H1 (cell line): Measurements from ENCODE around the gene TRAP1. TPM values are rescaled to one million over a fixed set of nuclear protein-coding genes. Genes with fewer than 3 reads are reported as not detected.

Source experiments
- CTCF ChIA-PET: fragments of 300-600 bp; sonication (Branson Sonifier 250); formaldehyde crosslinking; loops from one replicate; lab custom pipeline; 2021; ENCODE audit not compliant: partially characterized antibody; lab: Charles Lee
- POLR2A ChIA-PET: fragments of 300-600 bp; sonication (Branson Sonifier 250); formaldehyde crosslinking; loops from one replicate; lab custom pipeline; 2021; ENCODE audit warnings: inconsistent platforms; ENCODE audit not compliant: partially characterized antibody; lab: Charles Lee
- DNase-seq, 2 experiments: peaks; one replicate each; pipeline versions ENCODE4 v3.0.0 to v3.0.0-alpha.2; 2010 to 2022; ENCODE audit warnings: low spot score in 2 of 2, low read depth in 1 of 2, mixed read lengths in 1 of 2
- FAIRE-seq: peaks from 2 replicates; lab custom pipeline; 2011; peaks lifted over from hg19 to GRCh38; lab: Jason Lieb, UNC
- H2AFZ ChIP-seq: 2 replicates; pipeline ENCODE4 v1.8.1; 2012; ENCODE audit warnings: low read length, inconsistent platforms
- H2AK5ac ChIP-seq: 2 replicates; pipeline ENCODE4 v1.6.1; 2013; ENCODE audit warnings: low read depth, low read length
- H2BK120ac ChIP-seq: replicated peaks from 2 replicates; pipeline ENCODE3; 2013; ENCODE audit warnings: low read depth, low read length, inconsistent platforms
- H2BK12ac ChIP-seq: 2 replicates; pipeline ENCODE4 v1.6.1; 2013; ENCODE audit warnings: low read depth, low read length
- H2BK15ac ChIP-seq: 2 replicates; pipeline ENCODE4 v1.6.1; 2013; ENCODE audit warnings: low read length
- H2BK20ac ChIP-seq: 2 replicates; pipeline ENCODE4 v1.6.1; 2013; ENCODE audit warnings: low read length
- H2BK5ac ChIP-seq: 2 replicates; pipeline ENCODE4 v1.6.1; 2013; ENCODE audit warnings: low read depth, low read length
- H3K14ac ChIP-seq: 2 replicates; pipeline ENCODE4 v1.6.1; 2013; ENCODE audit warnings: inconsistent platforms; ENCODE audit not compliant: insufficient read length
- H3K18ac ChIP-seq: 2 replicates; pipeline ENCODE4 v1.6.1; 2013; ENCODE audit warnings: low read length; ENCODE audit errors: extremely low read depth
- H3K23ac ChIP-seq: 2 replicates; pipeline ENCODE4 v1.6.1; 2013; ENCODE audit warnings: inconsistent platforms; ENCODE audit not compliant: insufficient read length
- H3K23me2 ChIP-seq: 2 replicates; pipeline ENCODE4 v1.6.1; 2013; ENCODE audit warnings: low read depth, low read length
- H3K27ac ChIP-seq: 2 replicates; pipeline ENCODE4 v1.6.1; 2011; ENCODE audit warnings: low read depth, low read length, inconsistent platforms
- H3K27me3 ChIP-seq, 4 experiments: replicated peaks in 1 of 4; 1 replicate in 1 of 4; 2 replicates in 3 of 4; pipeline versions ENCODE4 v1.6.1 to v1.8.1; 2011 to 2013; ENCODE audit warnings: low read length in 3 of 4, mild to moderate bottlenecking in 3 of 4, inconsistent platforms in 2 of 4, mixed read lengths in 2 of 4, moderate library complexity in 1 of 4; ENCODE audit not compliant: control insufficient read depth in 3 of 4, insufficient read depth in 3 of 4; ENCODE audit errors: extremely low read depth in 1 of 4
- H3K36me3 ChIP-seq, 4 experiments: 2 replicates each; pipeline versions ENCODE4 v1.6.1 to v1.8.1; 2011 to 2013; ENCODE audit warnings: mild to moderate bottlenecking in 4 of 4, low read length in 3 of 4, moderate library complexity in 2 of 4, control low read depth in 1 of 4, inconsistent platforms in 1 of 4; ENCODE audit not compliant: insufficient read depth in 4 of 4, control insufficient read depth in 2 of 4
- H3K4ac ChIP-seq: replicated peaks from 2 replicates; pipeline ENCODE3; 2013; ENCODE audit warnings: low read length, low read depth, mixed read lengths, inconsistent platforms; ENCODE audit not compliant: insufficient read length
- H3K4me1 ChIP-seq, 4 experiments: replicated peaks in 1 of 4; 1 replicate in 1 of 4; 2 replicates in 3 of 4; pipeline versions ENCODE4 v1.6.1 to v1.8.1; 2011 to 2013; ENCODE audit warnings: low read length in 3 of 4, inconsistent platforms in 2 of 4, mixed read lengths in 1 of 4; ENCODE audit not compliant: insufficient read depth in 4 of 4, control insufficient read depth in 3 of 4
- H3K4me2 ChIP-seq, 2 experiments: 2 replicates each; pipeline versions ENCODE4 v1.6.1 to v1.8.1; 2011 to 2013; ENCODE audit warnings: low read depth in 2 of 2, low read length in 2 of 2, control low read depth in 1 of 2, inconsistent platforms in 1 of 2, mild to moderate bottlenecking in 1 of 2; ENCODE audit not compliant: insufficient read depth in 1 of 2
- H3K4me3 ChIP-seq, 4 experiments: fragments of 200-600, 300-600 bp in 1 of 4; sonication (generic), shearing (Covaris generic), sonication (Bioruptor Twin) in 1 of 4; 2 replicates each; pipeline versions ENCODE4 v1.5.1 to v1.8.1; 2011 to 2016; ENCODE audit warnings: low read length in 4 of 4, low read depth in 3 of 4, control low read depth in 2 of 4, inconsistent platforms in 2 of 4, mild to moderate bottlenecking in 2 of 4, mixed read lengths in 1 of 4, moderate library complexity in 1 of 4; ENCODE audit not compliant: insufficient read depth in 2 of 4; ENCODE audit errors: extremely low read depth in 1 of 4
- H3K56ac ChIP-seq: replicated peaks from 2 replicates; pipeline ENCODE3; 2013; ENCODE audit warnings: low read depth, mild to moderate bottlenecking, mixed read lengths, low read length, inconsistent platforms; ENCODE audit not compliant: insufficient read length
- H3K79me1 ChIP-seq: 2 replicates; pipeline ENCODE4 v1.6.1; 2013; ENCODE audit warnings: low read depth, low read length, control low read depth
- H3K79me2 ChIP-seq, 2 experiments: 2 replicates each; pipeline versions ENCODE4 v1.6.1 to v1.8.1; 2012 to 2013; ENCODE audit warnings: low read length in 2 of 2, mild to moderate bottlenecking in 2 of 2, inconsistent platforms in 1 of 2; ENCODE audit not compliant: insufficient read depth in 2 of 2, control insufficient read depth in 1 of 2
- H3K9ac ChIP-seq, 4 experiments: replicated peaks in 1 of 4; 1 replicate in 1 of 4; 2 replicates in 3 of 4; pipeline versions ENCODE4 v1.6.1 to v1.8.1; 2011 to 2013; ENCODE audit warnings: low read depth in 3 of 4, low read length in 3 of 4, control low read depth in 2 of 4, mild to moderate bottlenecking in 2 of 4, moderate library complexity in 2 of 4, inconsistent platforms in 1 of 4; ENCODE audit errors: extremely low read depth in 1 of 4
- H3K9me3 ChIP-seq, 2 experiments: 2 replicates each; pipeline versions ENCODE4 v1.6.1 to v1.8.1; 2012 to 2013; ENCODE audit warnings: mild to moderate bottlenecking in 2 of 2, moderate library complexity in 2 of 2, control low read depth in 1 of 2, inconsistent platforms in 1 of 2, low read depth in 1 of 2, low read length in 1 of 2, mixed read lengths in 1 of 2; ENCODE audit not compliant: insufficient read depth in 2 of 2
- H4K20me1 ChIP-seq, 2 experiments: replicated peaks in 1 of 2; 2 replicates each; pipeline versions ENCODE3 to v1.8.1; 2011 to 2013; ENCODE audit warnings: inconsistent platforms in 2 of 2, low read length in 2 of 2, mild to moderate bottlenecking in 1 of 2; ENCODE audit not compliant: insufficient read depth in 2 of 2, control insufficient read depth in 1 of 2
- H4K5ac ChIP-seq: 2 replicates; pipeline ENCODE4 v1.6.1; 2013; ENCODE audit warnings: low read length, low read depth, mixed read lengths, inconsistent platforms; ENCODE audit not compliant: insufficient read length
- H4K8ac ChIP-seq: 2 replicates; pipeline ENCODE4 v1.8.0; 2013; ENCODE audit warnings: mild to moderate bottlenecking, moderate library complexity, low read length, inconsistent platforms; ENCODE audit not compliant: insufficient read depth; ENCODE audit errors: extremely low read depth
- H4K91ac ChIP-seq: replicated peaks from 2 replicates; pipeline ENCODE3; 2013; ENCODE audit warnings: low read length, mixed read lengths, inconsistent platforms; ENCODE audit not compliant: insufficient read length
- ASH2L ChIP-seq: fragments of 200-600, 300-600 bp; sonication (generic); IDR thresholded peaks from one replicate; pipeline ENCODE4 v1.7.1; 2017; ENCODE audit warnings: low read length
- BACH1 ChIP-seq: IDR thresholded peaks from 2 replicates; pipeline ENCODE4 v1.6.1; 2012; ENCODE audit warnings: low read length, improper control_type of control experiment
- BRCA1 ChIP-seq: IDR thresholded peaks from 2 replicates; pipeline ENCODE4 v1.6.1; 2012; ENCODE audit warnings: low read depth, low read length, improper control_type of control experiment
- CREB1 ChIP-seq: IDR thresholded peaks from 2 replicates; pipeline ENCODE4 v1.6.1; 2012; ENCODE audit warnings: inconsistent platforms
- EGR1 ChIP-seq: IDR thresholded peaks from 2 replicates; pipeline ENCODE4 v1.6.1; 2011; ENCODE audit warnings: low read depth, low read length, borderline replicate concordance
- HDAC6 ChIP-seq: IDR thresholded peaks from one replicate; pipeline ENCODE4 v1.7.1; 2012; ENCODE audit warnings: low read depth, mild to moderate bottlenecking, inconsistent platforms, low read length, moderate library complexity
- KDM1A ChIP-seq: fragments of 200-600, 300-600 bp; sonication (generic); IDR thresholded peaks from 2 replicates; pipeline ENCODE4 v1.7.1; 2016; ENCODE audit warnings: mild to moderate bottlenecking, low read length, borderline replicate concordance
- PHF8 ChIP-seq: fragments of 200-600 bp; sonication (generic); conservative IDR thresholded peaks from 2 replicates; pipeline ENCODE4 v1.7.1; 2012; ENCODE audit warnings: low read depth, mild to moderate bottlenecking, inconsistent platforms, low read length, moderate library complexity
- POLR2AphosphoS5 ChIP-seq: IDR thresholded peaks from 2 replicates; pipeline ENCODE4 v1.6.1; 2011; ENCODE audit warnings: low read depth, low read length
- RAD21 ChIP-seq, 2 experiments: IDR thresholded peaks in 1 of 2; conservative IDR thresholded peaks in 1 of 2; 2 replicates each; pipeline ENCODE4 v1.6.1; 2011; ENCODE audit warnings: low read depth in 2 of 2, low read length in 2 of 2, improper control_type of control experiment in 1 of 2, inconsistent platforms in 1 of 2, mild to moderate bottlenecking in 1 of 2, moderate library complexity in 1 of 2
- SUZ12 ChIP-seq: fragments of 200-600 bp; sonication (generic); IDR thresholded peaks from 2 replicates; pipeline ENCODE4 v1.6.1; 2012; ENCODE audit warnings: mild to moderate bottlenecking, inconsistent platforms, low read length, moderate library complexity, mixed read lengths
- WGBS, 2 experiments: shearing (Covaris generic) in 1 of 2; methylation state at CpG; one replicate each; pipeline versions ENCODE4 v1.1.6 to v1.1.7; 2013 to 2015; ENCODE audit warnings: low lambda C conversion rate in 2 of 2, mixed read lengths in 2 of 2, inconsistent platforms in 1 of 2, low coverage in 1 of 2, missing lambda C conversion rate in 1 of 2; ENCODE audit not compliant: insufficient replicate concordance in 2 of 2, insufficient coverage in 1 of 2, insufficient read length in 1 of 2; ENCODE audit errors: extremely low coverage in 1 of 2, missing lambda C conversion rate in 1 of 2; 5-methylcytosine and 5-hydroxymethylcytosine counted together
- polyA plus RNA-seq, 7 experiments: library from polyadenylated mRNA; depleted of rRNA in 3 of 7; stranded (reverse) in 5 of 7; unstranded in 2 of 7; fragments of >200 nt in 5 of 7; fragments of 200-250 nt in 2 of 7; gene quantifications; 1 replicate in 5 of 7; 2 replicates in 1 of 7; 4 replicates in 1 of 7; pipeline versions ENCODE4 v1.2.1 to v1.2.3, GENCODE V29; 2011 to 2013; ENCODE audit warnings: missing spikeins in 2 of 7, mixed read lengths in 2 of 7
- total RNA-seq: library from RNA; stranded (reverse); fragmentation: NEBNext Ultra II Directional; extraction: Animal tissue kit (Norgen Biotek cat#: 25700); gene quantifications from 2 replicates; pipeline ENCODE4 v1.2.1, GENCODE V29; 2021
- TF ChIP-seq, protein P1 (sequence below): IDR thresholded peaks from 2 replicates; pipeline ENCODE4 v1.6.1; 2011; ENCODE audit warnings: low read length, improper control_type of control experiment

TRAP1 gene
- total and polyA plus RNA-seq, 2 of the 8 experiments (the other 6 are each of a cell fraction or from before 2014, with no cell fraction given): 215 to 283 TPM

DNA sequence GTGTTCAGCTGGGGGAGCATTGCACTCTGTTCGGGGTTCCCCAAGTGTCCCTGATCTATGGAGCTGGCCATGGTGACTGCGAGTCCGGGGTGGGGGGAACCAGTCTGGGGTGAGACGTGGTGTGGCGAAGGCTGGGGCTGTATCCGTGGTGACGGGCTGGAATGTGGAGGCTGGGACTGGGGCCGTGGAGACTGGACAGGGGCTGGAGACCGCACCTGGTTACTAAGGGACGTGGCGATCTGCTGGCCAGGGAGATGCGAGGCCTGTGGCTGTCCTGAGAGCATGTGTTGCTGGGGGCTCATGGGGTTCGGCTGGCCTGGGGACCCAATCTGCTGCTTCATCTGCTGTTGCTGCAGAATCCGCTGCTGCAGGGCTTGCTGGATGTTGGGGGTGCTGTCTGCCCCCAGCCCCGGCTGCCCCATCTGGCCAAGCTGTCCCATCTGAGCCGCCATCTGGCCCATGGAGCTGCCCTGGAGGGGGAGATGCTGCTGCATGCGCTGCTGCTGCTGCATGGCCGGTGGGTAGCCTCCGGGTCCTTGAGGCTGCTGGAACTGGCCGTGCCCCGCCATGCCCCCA is 10.6 kb upstream of the TRAP1 start:
- H3K36me3 ChIP-seq: peaks cover 8 to 46% (median 37%) of the 10 kb centered on the region in 4 experiments; a peak in 6 of 8 replicates
- H3K23me2 ChIP-seq: no peaks in the 10 kb centered on the region
- H3K23ac ChIP-seq: no peak overlapping the region
- no peak overlapping the region for H3K18ac ChIP-seq
- ChIA-PET CTCF (interaction anchor here (1.4 kb wide), 1 partner anchor 676 kb away, joined by 3 read pairs; no protein-coding TSS in a partner anchor), POLR2A (no interaction called here)
- no peak overlapping the region for H4K91ac ChIP-seq
- no peak overlapping the region for H2BK5ac ChIP-seq
- no peak overlapping the region for H3K9ac ChIP-seq
- no peak overlapping the region for H3K4ac ChIP-seq
- H2BK20ac ChIP-seq: no peak overlapping the region
- no peak for DNase-seq
- no peak for FAIRE-seq
- H3K56ac ChIP-seq: no peak overlapping the region
- H3K9me3 ChIP-seq: no peaks in the 10 kb centered on the region
- H3K14ac ChIP-seq: no peak overlapping the region
- peak overlapping the region; percentile 77 for H4K8ac ChIP-seq
- no peaks in the 10 kb centered on the region for H3K79me2 ChIP-seq
- H3K4me2 ChIP-seq: no peak overlapping the region
- 93% methylated on average over 21 of the region's 21 CpGs; no CpG with 5 or more reads in 1 of the 2 experiments for WGBS, 2 experiments
- H4K20me1 ChIP-seq: peaks cover 4 to 8% of the 10 kb centered on the region in 2 experiments
- H3K4me1 ChIP-seq: no peaks in the 10 kb centered on the region
- no peak overlapping the region for H2AK5ac ChIP-seq
- H2BK15ac ChIP-seq: no peak overlapping the region
- no peak overlapping the region for H3K27ac ChIP-seq
- no peak overlapping the region for H2BK12ac ChIP-seq
- H3K27me3 ChIP-seq: no peaks in the 10 kb centered on the region
- no peak overlapping the region for H4K5ac ChIP-seq
- no peak overlapping the region for H3K4me3 ChIP-seq
- H3K79me1 ChIP-seq: no peaks in the 10 kb centered on the region
- H2AFZ ChIP-seq: no peak overlapping the region
- H2BK120ac ChIP-seq: no peak overlapping the region
- TF ChIP-seq EGR1 (no peak), SUZ12 (no peak), BRCA1 (no peak), KDM1A (no peak), BACH1 (no peak), CREB1 (no peak), PHF8 (no peak), ASH2L (no peak), POLR2AphosphoS5 (no peak), RAD21 (IDR thresholded peaks at IDR 0.05 in 1 of 2, conservative IDR thresholded peaks at IDR 0.05 in 1 of 2; ENCODE audit: low read depth in 2 of 2, low read length in 2 of 2) (no peak), HDAC6 (no peak)
- TF ChIP-seq, protein P1, sequence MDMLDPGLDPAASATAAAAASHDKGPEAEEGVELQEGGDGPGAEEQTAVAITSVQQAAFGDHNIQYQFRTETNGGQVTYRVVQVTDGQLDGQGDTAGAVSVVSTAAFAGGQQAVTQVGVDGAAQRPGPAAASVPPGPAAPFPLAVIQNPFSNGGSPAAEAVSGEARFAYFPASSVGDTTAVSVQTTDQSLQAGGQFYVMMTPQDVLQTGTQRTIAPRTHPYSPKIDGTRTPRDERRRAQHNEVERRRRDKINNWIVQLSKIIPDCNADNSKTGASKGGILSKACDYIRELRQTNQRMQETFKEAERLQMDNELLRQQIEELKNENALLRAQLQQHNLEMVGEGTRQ: no peak
